Measurements from ENCODE around the gene DSC3.

Gene DSC3

GRCh38 chr18:31044926-31045325 lies 2.4 kb upstream of the DSC3 start:
- no peaks in the 10 kb centered on the region for H3K4me1 ChIP-seq
- H3K9ac ChIP-seq: no peak overlapping the region
- no peaks in the 10 kb centered on the region for H3K79me2 ChIP-seq
- peaks cover 5% of the 10 kb centered on the region for H3K27me3 ChIP-seq (ENCODE audit: control insufficient read depth, insufficient read depth, low read length)
- TF ChIP-seq CTCF (IDR thresholded peaks at IDR 0.05): no peak
- no peak overlapping the region for H3K4me2 ChIP-seq (ENCODE audit: low read length)
- H3K9me3 ChIP-seq (ENCODE audit: control insufficient read depth, low read length): no peaks in the 10 kb centered on the region
- no peak overlapping the region for H3K27ac ChIP-seq
- no peaks in the 10 kb centered on the region for H3K36me3 ChIP-seq (ENCODE audit: control insufficient read depth, insufficient read depth, low read length)
- no peak overlapping the region for H2AFZ ChIP-seq
- no peak overlapping the region for H3K4me3 ChIP-seq (ENCODE audit: low read depth, low read length)

- no peak overlapping the region for H3K4me3 ChIP-seq (ENCODE audit: low read depth, low read length)
- H3K27me3 ChIP-seq (ENCODE audit: control insufficient read depth, insufficient read depth, low read length): peaks cover 5% of the 10 kb centered on the region
- H3K27ac ChIP-seq: no peak overlapping the region
- H3K4me2 ChIP-seq (ENCODE audit: low read length): no peak overlapping the region
- H3K4me1 ChIP-seq: no peaks in the 10 kb centered on the region
- H3K79me2 ChIP-seq: no peaks in the 10 kb centered on the region
- no peak for TF ChIP-seq CTCF (IDR thresholded peaks at IDR 0.05)
- no peak overlapping the region for H3K9ac ChIP-seq
- no peaks in the 10 kb centered on the region for H3K9me3 ChIP-seq (ENCODE audit: control insufficient read depth, low read length)
- H2AFZ ChIP-seq: no peak overlapping the region
- H3K36me3 ChIP-seq (ENCODE audit: control insufficient read depth, insufficient read depth, low read length): no peaks in the 10 kb centered on the region
Measured at GRCh38 chr18:31043709-31044108, 1.2 kb upstream of the DSC3 start.

- Histone ChIP-seq H3K9me3 (ENCODE audit: control insufficient read depth, low read length) (no peaks in the 10 kb centered on the region), H2AFZ (peak overlapping the region; percentile 85), H3K4me3 (ENCODE audit: low read depth, low read length) (peak overlapping the region; percentile 31), H3K9ac (no peak overlapping the region), H3K4me1 (no peaks in the 10 kb centered on the region), H3K27ac (no peak overlapping the region), H3K36me3 (ENCODE audit: control insufficient read depth, insufficient read depth, low read length) (no peaks in the 10 kb centered on the region), H3K79me2 (no peaks in the 10 kb centered on the region), H3K27me3 (ENCODE audit: control insufficient read depth, insufficient read depth, low read length) (peaks cover 5% of the 10 kb centered on the region), H3K4me2 (ENCODE audit: low read length) (peak overlapping the region; percentile 62)
- TF ChIP-seq CTCF (IDR thresholded peaks at IDR 0.05): no peak
Measured at GRCh38 chr18:31042084-31042405, 497 bp downstream of the DSC3 start.

- H3K4me1 ChIP-seq: no peaks in the 10 kb centered on the region
- H3K27ac ChIP-seq: no peak overlapping the region
- H3K4me2 ChIP-seq (ENCODE audit: low read length): peak overlapping the region; percentile 31
- H3K27me3 ChIP-seq (ENCODE audit: control insufficient read depth, insufficient read depth, low read length): peaks cover 5% of the 10 kb centered on the region
- H2AFZ ChIP-seq: peak overlapping the region; percentile 85
- H3K9ac ChIP-seq: no peak overlapping the region
- H3K36me3 ChIP-seq (ENCODE audit: control insufficient read depth, insufficient read depth, low read length): no peaks in the 10 kb centered on the region
- no peaks in the 10 kb centered on the region for H3K79me2 ChIP-seq
- H3K9me3 ChIP-seq (ENCODE audit: control insufficient read depth, low read length): no peaks in the 10 kb centered on the region
- peak overlapping the region; percentile 19 for H3K4me3 ChIP-seq (ENCODE audit: low read depth, low read length)
- TF ChIP-seq CTCF (IDR thresholded peaks at IDR 0.05): no peak
Measured at GRCh38 chr18:31041271-31042083, 1.1 kb downstream of the DSC3 start.

GRCh38 chr18:31040686-31041270 lies 1.8 kb downstream of the DSC3 start:
- Histone ChIP-seq H3K9ac (no peak overlapping the region), H3K36me3 (ENCODE audit: control insufficient read depth, insufficient read depth, low read length) (no peaks in the 10 kb centered on the region), H3K27ac (no peak overlapping the region), H3K27me3 (ENCODE audit: control insufficient read depth, insufficient read depth, low read length) (peaks cover 5% of the 10 kb centered on the region), H3K79me2 (no peaks in the 10 kb centered on the region), H3K4me3 (ENCODE audit: low read depth, low read length) (no peak overlapping the region), H3K9me3 (ENCODE audit: control insufficient read depth, low read length) (no peaks in the 10 kb centered on the region), H2AFZ (peak overlapping the region; percentile 34), H3K4me1 (no peaks in the 10 kb centered on the region), H3K4me2 (ENCODE audit: low read length) (no peak overlapping the region)
- no peak for TF ChIP-seq CTCF (IDR thresholded peaks at IDR 0.05)

Measured in parathyroid adenoma (tissue), 2 donors.